ENCODE data around the gene ZNF469.

Gene ZNF469

DNA sequence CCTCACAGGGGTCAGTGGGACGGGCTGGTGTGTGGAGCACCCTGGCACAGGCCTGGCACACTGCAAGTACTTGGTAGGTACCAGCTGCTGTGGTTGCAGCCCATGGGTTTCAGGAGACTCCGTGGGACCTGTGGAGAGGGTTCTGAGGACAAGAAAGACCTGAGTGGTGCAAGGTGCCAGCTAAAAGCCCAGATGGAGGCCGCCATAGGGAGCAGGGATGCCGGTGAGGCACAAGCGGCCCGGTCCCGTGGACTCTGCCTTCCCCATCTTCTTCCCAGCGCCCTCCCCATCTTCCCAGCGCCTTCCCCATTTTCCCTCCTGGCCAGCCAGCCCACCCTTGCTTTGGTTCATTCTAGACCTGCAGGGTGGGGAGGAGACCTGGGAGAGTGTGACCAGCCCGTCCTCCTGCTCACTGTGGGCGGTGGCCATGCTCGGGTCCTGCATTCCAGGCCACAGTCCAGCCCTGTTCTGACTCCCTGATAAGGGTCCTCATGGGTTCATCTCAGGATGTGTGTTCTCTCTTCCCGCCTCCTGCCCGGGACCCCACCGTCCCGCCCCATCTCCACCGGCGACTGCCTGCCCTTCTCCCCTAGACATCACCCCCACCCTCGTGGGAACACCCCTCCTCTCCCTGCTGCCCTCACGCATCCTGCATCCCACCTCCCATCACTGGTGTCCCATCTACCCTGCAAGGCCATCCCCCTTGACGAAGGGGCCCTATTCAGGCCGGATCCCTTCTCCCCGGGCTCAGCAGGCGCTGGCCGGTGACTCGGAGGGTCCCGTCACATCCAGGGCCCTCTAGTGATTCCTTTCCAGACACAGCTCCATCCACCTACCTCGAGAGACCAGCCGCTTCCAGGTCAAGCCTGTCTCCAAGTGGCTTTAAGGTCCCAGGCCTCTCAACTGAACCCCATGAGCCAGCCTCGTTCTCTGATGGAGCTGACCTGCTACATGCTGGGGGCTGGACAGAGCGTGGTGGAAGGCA, 3.4 kb downstream of the ZNF469 start:
- no peak overlapping the region for H3K27ac ChIP-seq (ENCODE audit: low read depth, low read length)

GRCh38 chr16:88387180-88387765, 4.5 kb downstream of the ZNF469 start:
- no peaks in the 10 kb centered on the region for H3K36me3 ChIP-seq (ENCODE audit: control insufficient read depth in 1 of 2, insufficient read depth in 2 of 2, low read length in 2 of 2)
- H3K9me3 ChIP-seq (ENCODE audit: control insufficient read depth in 1 of 2, low read length in 2 of 2), result no peaks in the 10 kb centered on the region
- H3K27ac ChIP-seq (ENCODE audit: low read depth, low read length), result no peak overlapping the region
- peaks cover 3 to 10% of the 10 kb centered on the region in 2 donors for H3K4me1 ChIP-seq (ENCODE audit: control insufficient read depth in 1 of 2, insufficient read depth in 2 of 2, low read length in 2 of 2)
- H3K9ac ChIP-seq (ENCODE audit: low read depth in 1 of 2, low read length in 2 of 2), result no peak overlapping the region
- peaks cover 19 to 21% of the 10 kb centered on the region in 2 donors for H3K27me3 ChIP-seq (ENCODE audit: control insufficient read depth in 1 of 2, insufficient read depth in 2 of 2, low read length in 2 of 2)
- H3K4me3 ChIP-seq (ENCODE audit: low read depth in 1 of 2, low read length in 2 of 2), result no peak overlapping the region

More for the DNA sequence above, 3.4 kb downstream of the ZNF469 start:
- Histone ChIP-seq H3K36me3 (ENCODE audit: control insufficient read depth in 1 of 2, insufficient read depth in 2 of 2, low read length in 2 of 2) (no peaks in the 10 kb centered on the region), H3K9me3 (ENCODE audit: control insufficient read depth in 1 of 2, low read length in 2 of 2) (no peaks in the 10 kb centered on the region), H3K4me1 (ENCODE audit: control insufficient read depth in 1 of 2, insufficient read depth in 2 of 2, low read length in 2 of 2) (peaks cover 3 to 10% of the 10 kb centered on the region in 2 donors), H3K27me3 (ENCODE audit: control insufficient read depth in 1 of 2, insufficient read depth in 2 of 2, low read length in 2 of 2) (peaks cover 25% of the 10 kb centered on the region in 2 donors), H3K4me3 (ENCODE audit: low read depth in 1 of 2, low read length in 2 of 2) (no peak overlapping the region), H3K9ac (ENCODE audit: low read depth in 1 of 2, low read length in 2 of 2) (no peak overlapping the region)

DNA sequence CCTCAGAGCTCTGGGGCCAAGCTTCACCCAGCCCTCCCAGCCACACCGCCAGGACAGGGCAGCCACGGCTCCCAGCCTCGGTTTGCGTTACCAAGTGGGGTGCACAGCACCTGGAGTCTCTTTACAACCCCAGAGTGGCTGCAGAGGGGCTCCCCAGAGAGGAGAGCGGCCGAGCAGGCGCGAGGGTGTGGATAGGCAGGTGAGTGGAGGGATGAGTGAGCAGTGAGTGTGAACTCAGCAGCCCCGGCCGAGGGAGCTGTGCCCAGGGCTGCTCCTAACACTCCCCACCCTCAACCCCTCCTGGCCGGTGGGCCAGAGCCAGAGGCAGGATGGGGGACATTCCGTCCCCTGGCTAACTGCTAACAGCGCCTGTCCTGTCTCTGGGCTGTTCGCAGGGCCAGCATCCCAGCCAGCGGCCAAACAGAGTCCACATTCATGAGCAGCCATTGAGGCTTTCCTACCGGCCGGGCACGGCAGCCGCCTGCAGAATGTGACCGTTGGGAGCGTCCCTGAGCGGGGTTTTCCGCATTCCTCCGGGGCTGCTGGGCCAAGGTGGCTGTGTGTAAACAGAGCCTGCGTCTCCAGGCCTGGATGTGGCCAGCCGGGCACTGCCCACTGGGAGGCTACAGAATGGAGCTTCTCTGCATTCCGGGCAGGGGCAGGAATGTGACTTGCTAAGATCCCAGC, 5.3 kb downstream of the ZNF469 start:
- Histone ChIP-seq H3K27me3 (ENCODE audit: control insufficient read depth in 1 of 2, insufficient read depth in 2 of 2, low read length in 2 of 2) (peaks cover 16 to 22% of the 10 kb centered on the region in 2 donors), H3K9ac (ENCODE audit: low read depth in 1 of 2, low read length in 2 of 2) (no peak overlapping the region)

GRCh38 chr16:88389191-88389590, 6.4 kb downstream of the ZNF469 start:
- Histone ChIP-seq H3K36me3 (ENCODE audit: control insufficient read depth in 1 of 2, insufficient read depth in 2 of 2, low read length in 2 of 2) (no peaks in the 10 kb centered on the region), H3K27ac (ENCODE audit: low read depth, low read length) (no peak overlapping the region), H3K27me3 (ENCODE audit: control insufficient read depth in 1 of 2, insufficient read depth in 2 of 2, low read length in 2 of 2) (peaks cover 10 to 18% of the 10 kb centered on the region in 2 donors), H3K9me3 (ENCODE audit: control insufficient read depth in 1 of 2, low read length in 2 of 2) (no peaks in the 10 kb centered on the region), H3K4me1 (ENCODE audit: control insufficient read depth in 1 of 2, insufficient read depth in 2 of 2, low read length in 2 of 2) (peaks cover 3 to 6% of the 10 kb centered on the region in 2 donors), H3K9ac (ENCODE audit: low read depth in 1 of 2, low read length in 2 of 2) (no peak overlapping the region), H3K4me3 (ENCODE audit: low read depth in 1 of 2, low read length in 2 of 2) (no peak overlapping the region)

More for the DNA sequence above, 5.3 kb downstream of the ZNF469 start:
- no peaks in the 10 kb centered on the region for H3K9me3 ChIP-seq (ENCODE audit: control insufficient read depth in 1 of 2, low read length in 2 of 2)
- H3K27ac ChIP-seq (ENCODE audit: low read depth, low read length), result no peak overlapping the region
- peaks cover 3 to 10% of the 10 kb centered on the region in 2 donors for H3K4me1 ChIP-seq (ENCODE audit: control insufficient read depth in 1 of 2, insufficient read depth in 2 of 2, low read length in 2 of 2)
- no peaks in the 10 kb centered on the region for H3K36me3 ChIP-seq (ENCODE audit: control insufficient read depth in 1 of 2, insufficient read depth in 2 of 2, low read length in 2 of 2)
- H3K4me3 ChIP-seq (ENCODE audit: low read depth in 1 of 2, low read length in 2 of 2), result no peak overlapping the region

DNA sequence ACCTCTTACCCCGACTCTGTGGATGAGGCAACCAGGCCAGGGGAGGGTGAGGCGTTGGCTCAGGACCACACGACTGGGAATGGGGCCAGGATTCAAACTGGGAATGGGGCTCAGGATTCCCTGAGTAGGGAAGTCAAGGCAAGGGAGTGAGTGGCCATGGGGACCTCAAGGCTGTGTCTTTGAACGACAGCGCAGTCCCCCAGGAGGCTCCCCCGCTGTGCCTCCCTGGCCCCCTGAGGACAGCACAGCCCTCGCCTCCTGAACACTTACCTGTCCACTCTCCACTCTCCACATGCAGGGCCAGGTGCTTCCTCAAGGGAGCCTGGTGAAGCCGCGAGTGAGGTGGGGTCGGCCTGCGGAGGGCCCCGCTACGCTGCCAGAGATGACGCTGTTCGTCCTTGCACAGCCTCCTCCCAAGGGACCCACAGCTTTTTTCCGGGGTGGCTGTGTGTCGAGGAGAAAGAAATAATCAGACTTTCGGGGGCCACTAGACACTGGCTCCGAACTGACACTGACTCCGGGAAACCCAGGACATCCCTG, 6.9 kb downstream of the ZNF469 start:
- Histone ChIP-seq H3K4me3 (ENCODE audit: low read depth in 1 of 2, low read length in 2 of 2) (no peak overlapping the region), H3K36me3 (ENCODE audit: control insufficient read depth in 1 of 2, insufficient read depth in 2 of 2, low read length in 2 of 2) (no peaks in the 10 kb centered on the region), H3K9ac (ENCODE audit: low read depth in 1 of 2, low read length in 2 of 2) (no peak overlapping the region), H3K27ac (ENCODE audit: low read depth, low read length) (no peak overlapping the region), H3K27me3 (ENCODE audit: control insufficient read depth in 1 of 2, insufficient read depth in 2 of 2, low read length in 2 of 2) (peaks cover 5 to 13% of the 10 kb centered on the region in 2 donors), H3K4me1 (ENCODE audit: control insufficient read depth in 1 of 2, insufficient read depth in 2 of 2, low read length in 2 of 2) (peaks cover 3 to 4% of the 10 kb centered on the region in 2 donors), H3K9me3 (ENCODE audit: control insufficient read depth in 1 of 2, low read length in 2 of 2) (no peaks in the 10 kb centered on the region)

DNA sequence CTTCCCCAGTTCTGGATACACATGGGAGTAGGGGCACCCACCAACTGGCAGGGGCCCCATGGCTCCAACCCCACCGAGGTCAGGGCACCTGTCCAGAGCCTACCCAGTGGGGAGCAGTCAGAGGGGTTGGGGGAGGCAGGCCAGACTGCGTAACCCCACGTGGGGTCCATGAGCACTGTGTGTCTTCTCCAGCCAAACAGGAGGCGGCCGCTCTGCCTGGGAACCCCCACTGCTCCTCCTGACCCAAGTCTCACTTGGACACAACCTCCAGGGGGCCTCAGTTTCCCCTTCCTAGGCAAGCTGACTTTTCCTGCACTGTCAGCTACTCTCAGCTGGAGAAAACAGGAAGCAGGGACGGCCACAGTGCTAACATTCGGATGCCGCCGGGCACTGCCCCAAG, 7.5 kb downstream of the ZNF469 start:
- Histone ChIP-seq H3K27me3 (ENCODE audit: control insufficient read depth in 1 of 2, insufficient read depth in 2 of 2, low read length in 2 of 2) (peaks cover 0 to 8% of the 10 kb centered on the region in 2 donors), H3K9ac (ENCODE audit: low read depth in 1 of 2, low read length in 2 of 2) (no peak overlapping the region), H3K27ac (ENCODE audit: low read depth, low read length) (no peak overlapping the region), H3K36me3 (ENCODE audit: control insufficient read depth in 1 of 2, insufficient read depth in 2 of 2, low read length in 2 of 2) (no peaks in the 10 kb centered on the region), H3K4me3 (ENCODE audit: low read depth in 1 of 2, low read length in 2 of 2) (no peak overlapping the region), H3K4me1 (ENCODE audit: control insufficient read depth in 1 of 2, insufficient read depth in 2 of 2, low read length in 2 of 2) (peaks cover 3 to 4% of the 10 kb centered on the region in 2 donors), H3K9me3 (ENCODE audit: control insufficient read depth in 1 of 2, low read length in 2 of 2) (no peaks in the 10 kb centered on the region)

DNA sequence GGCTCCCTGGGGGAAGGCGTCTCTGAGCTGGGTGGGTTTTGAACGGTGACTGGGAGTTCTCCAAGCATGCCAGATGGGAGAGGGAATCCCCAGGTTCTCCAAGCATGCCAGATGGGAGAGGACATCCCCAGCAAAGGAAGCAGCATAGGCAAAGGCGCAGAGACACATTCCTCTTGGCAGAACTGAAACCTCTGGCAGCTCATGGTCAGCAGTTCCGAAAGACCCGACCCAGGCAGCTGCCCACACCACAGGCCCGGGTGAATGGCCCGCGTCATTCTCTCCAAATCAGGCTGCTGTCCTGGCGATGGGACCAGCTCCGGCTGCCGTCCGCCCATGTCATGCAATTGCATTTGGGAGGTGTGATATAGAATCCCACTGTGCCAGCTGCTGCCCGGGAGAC, 8.0 kb downstream of the ZNF469 start:
- no peaks in the 10 kb centered on the region for H3K9me3 ChIP-seq (ENCODE audit: control insufficient read depth in 1 of 2, low read length in 2 of 2)
- peaks cover 0 to 8% of the 10 kb centered on the region in 2 donors for H3K27me3 ChIP-seq (ENCODE audit: control insufficient read depth in 1 of 2, insufficient read depth in 2 of 2, low read length in 2 of 2)
- H3K4me3 ChIP-seq (ENCODE audit: low read depth in 1 of 2, low read length in 2 of 2), result no peak overlapping the region
- H3K9ac ChIP-seq (ENCODE audit: low read depth in 1 of 2, low read length in 2 of 2), result no peak overlapping the region
- H3K27ac ChIP-seq (ENCODE audit: low read depth, low read length), result no peak overlapping the region
- H3K4me1 ChIP-seq (ENCODE audit: control insufficient read depth in 1 of 2, insufficient read depth in 2 of 2, low read length in 2 of 2), result peaks cover 3 to 4% of the 10 kb centered on the region in 2 donors
- H3K36me3 ChIP-seq (ENCODE audit: control insufficient read depth in 1 of 2, insufficient read depth in 2 of 2, low read length in 2 of 2), result no peaks in the 10 kb centered on the region

DNA sequence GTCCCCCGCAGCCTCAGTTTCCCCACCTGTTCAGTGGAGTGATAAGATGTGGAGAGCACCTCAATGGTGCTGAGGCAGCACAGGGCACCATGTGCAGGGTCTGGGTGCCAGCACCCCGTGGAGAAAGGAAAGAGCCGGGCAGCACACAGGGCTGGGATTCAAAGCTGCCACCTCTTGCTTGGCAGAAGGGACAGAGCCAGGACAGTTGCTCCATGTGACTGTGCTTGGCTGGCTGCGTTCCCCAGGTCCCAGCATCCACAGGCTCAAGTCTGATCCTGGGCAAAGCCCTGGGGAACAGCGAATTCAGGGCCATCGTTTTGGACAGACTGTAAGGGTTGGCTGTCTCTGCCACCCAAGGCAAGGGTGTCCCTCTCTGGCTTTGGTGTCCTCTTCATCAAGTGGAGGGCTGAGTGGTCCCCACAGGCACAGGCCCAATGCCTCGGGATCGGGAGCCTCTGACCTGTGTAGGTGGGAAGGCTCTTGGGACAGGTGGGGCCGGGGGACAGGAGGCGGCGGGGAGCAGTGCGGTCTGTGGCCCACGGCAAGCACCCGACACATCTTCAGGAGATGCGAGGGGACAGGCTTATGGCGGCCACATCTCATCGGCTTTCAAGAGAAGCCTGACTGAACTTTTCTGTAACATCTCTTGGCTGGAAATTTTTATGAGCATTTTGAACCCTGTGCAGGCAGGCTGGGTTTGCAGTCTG, 8.5 kb downstream of the ZNF469 start:
- H3K4me1 ChIP-seq (ENCODE audit: control insufficient read depth in 1 of 2, insufficient read depth in 2 of 2, low read length in 2 of 2), result peaks cover 3 to 4% of the 10 kb centered on the region in 2 donors
- H3K9ac ChIP-seq (ENCODE audit: low read depth in 1 of 2, low read length in 2 of 2), result no peak overlapping the region
- no peaks in the 10 kb centered on the region for H3K9me3 ChIP-seq (ENCODE audit: control insufficient read depth in 1 of 2, low read length in 2 of 2)
- no peaks in the 10 kb centered on the region for H3K36me3 ChIP-seq (ENCODE audit: control insufficient read depth in 1 of 2, insufficient read depth in 2 of 2, low read length in 2 of 2)
- no peak overlapping the region for H3K27ac ChIP-seq (ENCODE audit: low read depth, low read length)
- no peak overlapping the region for H3K4me3 ChIP-seq (ENCODE audit: low read depth in 1 of 2, low read length in 2 of 2)
- H3K27me3 ChIP-seq (ENCODE audit: control insufficient read depth in 1 of 2, insufficient read depth in 2 of 2, low read length in 2 of 2), result peaks cover 0 to 8% of the 10 kb centered on the region in 2 donors

- H3K27ac ChIP-seq (ENCODE audit: low read depth, low read length), result no peak overlapping the region
- H3K9ac ChIP-seq (ENCODE audit: low read depth in 1 of 2, low read length in 2 of 2), result no peak overlapping the region
- peaks cover 0 to 8% of the 10 kb centered on the region in 2 donors for H3K27me3 ChIP-seq (ENCODE audit: control insufficient read depth in 1 of 2, insufficient read depth in 2 of 2, low read length in 2 of 2)
- H3K4me3 ChIP-seq (ENCODE audit: low read depth in 1 of 2, low read length in 2 of 2), result no peak overlapping the region
- H3K9me3 ChIP-seq (ENCODE audit: control insufficient read depth in 1 of 2, low read length in 2 of 2), result no peaks in the 10 kb centered on the region
- peaks cover 3 to 4% of the 10 kb centered on the region in 2 donors for H3K4me1 ChIP-seq (ENCODE audit: control insufficient read depth in 1 of 2, insufficient read depth in 2 of 2, low read length in 2 of 2)
- H3K36me3 ChIP-seq (ENCODE audit: control insufficient read depth in 1 of 2, insufficient read depth in 2 of 2, low read length in 2 of 2), result no peaks in the 10 kb centered on the region
Measured at GRCh38 chr16:88392111-88392510, 9.4 kb downstream of the ZNF469 start.
